AG09309 (cell line): Measurements from ENCODE around the gene ZBTB8A.
"Not testable (repeated sequence)": the region's sequence is repeated elsewhere in the genome, so short reads cannot be mapped to it uniquely, and the experiment has no call there.

ENCODE experiments used
- DNase-seq: peaks from one replicate; pipeline ENCODE4 v3.0.0-alpha.2; 2010; ENCODE audit warnings: low read depth
- H3K4me3 ChIP-seq: 2 replicates; pipeline ENCODE4 v1.5.1; 2011; ENCODE audit warnings: mild to moderate bottlenecking, low read depth, low read length, moderate library complexity; ENCODE audit not compliant: control insufficient read depth
- CTCF ChIP-seq: IDR thresholded peaks from 2 replicates; pipeline ENCODE4 v1.5.1; 2011; ENCODE audit warnings: mild to moderate bottlenecking, low read depth, low read length, inconsistent platforms; ENCODE audit not compliant: insufficient read depth, control insufficient read depth; ENCODE audit errors: missing control alignments

Gene ZBTB8A

GRCh38 chr1:32623775-32624174 lies 84.5 kb downstream of the ZBTB8A start:
- TF ChIP-seq CTCF, result no peak
- no peak for DNase-seq

DNA sequence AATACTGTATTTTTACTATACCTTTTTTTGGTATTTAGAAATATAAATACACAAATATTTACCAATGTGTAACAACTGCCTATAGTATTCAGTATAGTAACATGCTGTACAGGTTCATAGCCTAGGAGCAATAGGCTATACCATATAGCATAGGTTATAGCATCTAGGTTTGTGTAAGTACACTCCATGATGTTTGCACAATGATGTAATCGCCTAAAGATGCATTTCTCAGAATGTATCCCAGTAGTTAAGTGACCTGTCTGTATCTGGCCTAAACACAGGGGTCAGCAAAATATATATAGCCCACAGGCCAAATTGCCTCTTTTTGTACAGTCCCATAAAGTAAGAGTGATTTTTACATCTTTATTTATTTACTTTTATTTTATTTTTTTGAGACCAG lies 86.9 kb downstream of the ZBTB8A start:
- DNase-seq, result no peak
- no peak overlapping the region for H3K4me3 ChIP-seq
- TF ChIP-seq CTCF, result no peak

More at GRCh38 chr1:32623775-32624174, 84.5 kb downstream of the ZBTB8A start:
- no peak overlapping the region for H3K4me3 ChIP-seq

DNA sequence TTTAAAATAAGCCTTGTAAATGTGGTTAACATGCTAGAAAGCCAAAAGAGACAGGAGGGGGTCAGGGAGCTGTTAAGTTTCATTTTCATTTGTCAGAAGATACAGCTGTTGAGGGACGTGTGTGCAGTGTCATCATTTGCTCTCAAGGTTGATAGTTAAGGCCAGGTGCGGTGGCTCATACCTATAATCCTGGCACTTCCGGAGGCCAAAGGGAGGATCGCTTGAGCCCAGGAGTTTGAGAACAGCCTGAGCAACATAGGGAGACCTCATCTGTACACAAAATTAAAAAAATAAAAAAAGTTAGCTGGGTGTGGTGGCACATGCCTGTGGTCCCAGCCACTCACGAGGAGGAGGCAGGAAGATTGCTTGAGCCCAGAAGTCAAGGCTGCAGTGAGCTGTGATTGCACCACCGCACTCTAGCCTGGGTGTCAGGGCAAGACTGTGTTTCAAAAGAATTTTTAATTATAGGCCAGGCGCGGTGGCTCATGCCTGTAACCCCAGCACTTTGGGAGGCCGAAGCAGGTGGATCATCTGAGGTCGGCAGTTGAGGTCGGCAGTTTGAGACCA lies 88.5 kb downstream of the ZBTB8A start:
- TF ChIP-seq CTCF, result no peak
- H3K4me3 ChIP-seq, result no peak overlapping the region
- no peak for DNase-seq

DNA sequence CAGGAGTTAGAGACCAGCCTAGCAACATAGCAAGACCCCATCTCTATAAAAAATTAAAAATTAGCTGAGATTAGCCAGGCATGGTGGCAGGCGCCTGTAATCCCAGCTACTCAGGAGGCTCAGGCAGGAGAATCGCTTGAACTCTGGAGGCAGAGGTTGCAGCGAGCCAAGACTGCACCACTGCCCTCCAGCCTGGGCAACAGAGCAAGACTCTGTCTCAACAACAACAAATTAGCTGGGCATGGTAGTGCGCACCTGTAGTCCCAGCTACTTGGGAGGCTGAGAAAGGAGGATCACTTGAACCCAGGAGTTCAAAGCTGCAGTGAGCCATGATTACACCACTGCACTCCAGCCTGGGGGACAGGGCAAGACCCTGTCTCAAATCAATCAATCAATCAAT lies 90.9 kb downstream of the ZBTB8A start:
- not testable (repeated sequence) for DNase-seq, H3K4me3 ChIP-seq

DNA sequence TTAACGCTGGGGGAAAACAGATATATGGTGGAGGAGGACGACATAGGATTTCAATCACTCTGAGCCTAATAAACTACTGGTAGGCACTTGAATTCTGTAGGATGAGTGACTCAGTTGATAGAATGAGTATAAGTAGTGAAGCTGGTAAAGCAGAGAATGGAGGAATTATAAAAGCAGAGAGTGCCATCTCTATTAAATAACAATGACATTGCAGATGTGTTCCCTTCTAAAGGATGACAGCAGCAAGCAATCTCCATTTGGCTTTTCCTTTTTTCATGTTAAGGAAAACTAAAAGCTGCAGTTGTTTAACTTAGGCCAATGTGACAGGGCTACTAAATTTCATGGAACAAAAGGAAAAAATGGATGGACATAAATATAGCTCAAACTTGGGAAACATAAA lies 93.6 kb downstream of the ZBTB8A start:
- TF ChIP-seq CTCF, result no peak
- no peak overlapping the region for H3K4me3 ChIP-seq
- DNase-seq, result no peak

DNA sequence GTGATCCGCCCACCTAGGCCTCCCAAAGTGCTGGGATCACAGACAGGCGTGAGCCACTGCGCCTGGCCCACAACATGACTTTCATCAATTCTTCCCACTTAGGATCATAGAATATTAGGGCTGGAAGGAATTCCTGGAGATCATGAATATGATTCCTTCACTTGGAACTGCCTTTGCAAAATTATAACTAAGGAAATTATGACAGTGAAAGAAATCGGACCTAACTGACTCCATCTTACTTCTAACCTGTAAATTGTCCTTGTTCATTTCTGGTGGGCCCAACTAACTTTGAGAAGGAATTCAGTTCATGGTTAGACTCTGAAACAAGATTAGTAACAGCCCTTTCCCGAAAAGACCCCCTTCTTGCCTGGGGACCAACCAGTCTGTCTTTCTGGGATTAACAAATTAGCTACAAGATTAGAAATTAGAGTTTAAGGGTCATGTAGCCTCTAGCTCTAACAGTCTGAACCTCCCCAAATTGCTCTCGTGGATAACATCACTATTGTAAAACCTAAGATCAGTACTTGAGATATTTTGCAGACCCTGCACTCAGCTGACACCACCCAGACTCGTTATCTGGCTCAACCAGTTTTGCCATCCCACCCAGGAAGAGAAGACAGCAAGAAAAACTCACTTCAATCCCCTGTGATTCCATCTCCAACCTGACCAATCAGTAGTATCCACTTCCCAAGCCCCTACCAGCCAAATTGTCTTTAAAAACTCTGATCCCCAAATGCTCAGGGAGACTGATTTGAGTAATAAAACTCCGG lies 96.5 kb downstream of the ZBTB8A start:
- H3K4me3 ChIP-seq, result no peak overlapping the region
- no peak for DNase-seq
- no peak for TF ChIP-seq CTCF

DNA sequence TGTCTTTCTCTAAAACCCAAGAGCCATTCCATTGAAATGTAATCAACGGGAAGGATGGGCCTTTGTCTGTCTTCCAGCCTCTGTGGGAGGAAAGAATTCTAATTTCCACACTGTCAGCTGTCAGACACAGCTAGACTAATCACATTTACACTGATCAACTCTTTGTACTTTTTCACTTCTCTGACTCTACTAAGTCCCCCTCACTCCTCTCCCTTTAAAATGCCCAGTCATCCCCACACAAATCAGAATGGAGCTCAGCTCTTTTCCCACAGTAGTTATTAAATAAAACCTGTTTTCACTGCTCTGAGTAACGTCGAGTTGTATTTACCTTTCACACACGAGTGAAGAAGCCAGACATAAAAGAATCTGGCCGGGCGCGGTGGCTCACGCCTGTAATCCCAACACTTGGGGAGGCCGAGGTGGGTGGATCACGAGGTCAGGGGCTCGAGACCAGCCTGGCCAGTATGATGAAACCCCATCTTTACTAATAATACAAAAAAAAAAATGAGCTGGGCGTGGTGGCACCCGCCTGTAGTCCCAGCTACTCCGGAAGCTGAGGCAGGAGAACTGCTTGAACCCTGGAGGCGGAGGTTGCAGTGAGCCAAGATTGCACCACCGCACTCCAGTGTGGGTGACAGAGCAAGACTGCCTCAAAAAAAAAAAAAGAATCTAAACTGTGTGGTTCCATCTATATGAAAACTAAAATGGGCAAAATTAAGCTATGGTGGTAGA lies 97.9 kb downstream of the ZBTB8A start:
- no peak overlapping the region for H3K4me3 ChIP-seq
- DNase-seq, result no peak
- TF ChIP-seq CTCF, result no peak
